NCI-H146 treated with DMSO at 0.1 percent for 48 hours (cell line): ENCODE results near the gene HHAT.
"Not testable (repeated sequence)": the region's sequence is repeated elsewhere in the genome, so short reads cannot be mapped to it uniquely, and the experiment has no call there.

Experiments
- DNase-seq: peaks from one replicate; lab custom pipeline; 2025; ENCODE audit not compliant: unreplicated experiment; lab: John Stamatoyannopoulos, UW

Gene HHAT

GRCh38 chr1:210354305-210354704 is 25.6 kb downstream of the HHAT start:
- not testable (repeated sequence) for DNase-seq

GRCh38 chr1:210358626-210359025 is 29.9 kb downstream of the HHAT start:
- no peak for DNase-seq

GRCh38 chr1:210359255-210359654 is 30.6 kb downstream of the HHAT start:
- no peak for DNase-seq

- no peak for DNase-seq
These were observed 32.3 kb downstream of the HHAT start for GRCh38 chr1:210360852-210361477.

- no peak for DNase-seq
These were observed 33.0 kb downstream of the HHAT start for GRCh38 chr1:210361665-210362064.

- DNase-seq: no peak
These were observed 33.8 kb downstream of the HHAT start for GRCh38 chr1:210362526-210362925.

GRCh38 chr1:210363119-210363518 is 34.4 kb downstream of the HHAT start:
- DNase-seq: no peak

GRCh38 chr1:210364479-210364878 is 35.8 kb downstream of the HHAT start:
- no peak for DNase-seq

- no peak for DNase-seq
These were observed 38.1 kb downstream of the HHAT start for GRCh38 chr1:210366767-210367166.

- no peak for DNase-seq
These were observed 38.9 kb downstream of the HHAT start for GRCh38 chr1:210367566-210367965.

- DNase-seq: no peak
These were observed 40.7 kb downstream of the HHAT start for GRCh38 chr1:210369425-210369824.

GRCh38 chr1:210371916-210372315 is 43.2 kb downstream of the HHAT start:
- DNase-seq: no peak

- no peak for DNase-seq
These were observed 43.8 kb downstream of the HHAT start for GRCh38 chr1:210372491-210372890.

GRCh38 chr1:210372931-210373627 is 44.4 kb downstream of the HHAT start:
- no peak for DNase-seq

- no peak for DNase-seq
These were observed 44.9 kb downstream of the HHAT start for GRCh38 chr1:210373628-210373877.

- DNase-seq: no peak
These were observed 45.3 kb downstream of the HHAT start for GRCh38 chr1:210373878-210374599.

- DNase-seq: no peak
These were observed 45.9 kb downstream of the HHAT start for GRCh38 chr1:210374600-210374953.

GRCh38 chr1:210376836-210377372 is 48.2 kb downstream of the HHAT start:
- no peak for DNase-seq

- DNase-seq: no peak
These were observed 49.1 kb downstream of the HHAT start for GRCh38 chr1:210377731-210378333.

- DNase-seq: no peak
These were observed 50.0 kb downstream of the HHAT start for GRCh38 chr1:210378736-210379135.

GRCh38 chr1:210381934-210382333 is 53.2 kb downstream of the HHAT start:
- DNase-seq: no peak

- DNase-seq: no peak
These were observed 55.9 kb downstream of the HHAT start for GRCh38 chr1:210384625-210385024.
